GM23338 (cell line): ENCODE measurements around the gene C2orf72. TPM values are rescaled to one million over a fixed set of nuclear protein-coding genes. Genes with fewer than 3 reads are reported as not detected.
A peak's percentile ranks its signal among the peaks of the same experiment; 100 is the strongest.

Source experiments
- ATAC-seq: fragments of 200-7000 bp; cut with Tn5 transposase; 3 replicates; pipeline ENCODE4 v1.9.1; 2020
- DNase-seq: peaks from one replicate; pipeline ENCODE4 v3.0.0-alpha.2; 2015; ENCODE audit warnings: low spot score
- H2AFZ ChIP-seq: fragments of 200-600 bp; sonication (generic); 2 replicates; pipeline ENCODE4 v1.8.0; 2016; ENCODE audit warnings: antibody characterized with exemption, mild to moderate bottlenecking, moderate library complexity
- H3F3A ChIP-seq: fragments of 200-600 bp; sonication (generic); replicated peaks from 2 replicates; pipeline ENCODE4 v1.8.0; 2017; ENCODE audit warnings: antibody characterized with exemption, mixed run types, low read depth
- H3K27ac ChIP-seq: fragments of 200-600 bp; sonication (generic); 2 replicates; pipeline ENCODE4 v1.6.1; 2016; ENCODE audit warnings: low read depth
- H3K27me3 ChIP-seq: fragments of 200-600 bp; sonication (generic); 2 replicates; pipeline ENCODE4 v1.8.0; 2016; ENCODE audit warnings: mild to moderate bottlenecking, mixed run types, moderate library complexity; ENCODE audit not compliant: insufficient read depth
- H3K36me3 ChIP-seq: fragments of 200-600 bp; sonication (generic); 2 replicates; pipeline ENCODE4 v1.8.0; 2016; ENCODE audit warnings: mild to moderate bottlenecking; ENCODE audit not compliant: insufficient read depth
- H3K4me1 ChIP-seq: fragments of 200-600 bp; sonication (generic); 2 replicates; pipeline ENCODE4 v1.8.0; 2016; ENCODE audit warnings: mild to moderate bottlenecking, moderate library complexity; ENCODE audit not compliant: insufficient read depth
- H3K4me2 ChIP-seq: fragments of 200-600 bp; sonication (generic); 2 replicates; pipeline ENCODE4 v1.7.1; 2017; ENCODE audit warnings: mixed run types
- H3K4me3 ChIP-seq: fragments of 200-600 bp; sonication (generic); 2 replicates; pipeline ENCODE4 v1.6.1; 2016; ENCODE audit warnings: mixed run types
- H3K79me2 ChIP-seq: fragments of 200-600 bp; sonication (generic); replicated peaks from 2 replicates; pipeline ENCODE4 v1.8.0; 2017; ENCODE audit warnings: mild to moderate bottlenecking; ENCODE audit not compliant: insufficient read depth
- H3K9me2 ChIP-seq: fragments of 200-600 bp; sonication (generic); 2 replicates; pipeline ENCODE4 v1.8.0; 2017; ENCODE audit not compliant: insufficient read depth
- H4K20me1 ChIP-seq: fragments of 200-600 bp; sonication (generic); replicated peaks from 2 replicates; pipeline ENCODE4 v1.8.0; 2017; ENCODE audit warnings: mild to moderate bottlenecking; ENCODE audit not compliant: insufficient read depth
- H3K27ac Mint-ChIP-seq: 2 replicates; pipeline ENCODE4 v1.8.0; 2020; ENCODE audit warnings: inconsistent platforms, mild to moderate bottlenecking, moderate library complexity, mixed read lengths
- H3K27me3 Mint-ChIP-seq: 3 replicates; pipeline ENCODE4 v1.8.0; 2022; ENCODE audit warnings: low read depth, mild to moderate bottlenecking, moderate library complexity, mixed read lengths, inconsistent platforms; ENCODE audit not compliant: insufficient read depth, poor library complexity
- H3K36me3 Mint-ChIP-seq: 3 replicates; pipeline ENCODE4 v1.8.0; 2021; ENCODE audit warnings: low read depth, mild to moderate bottlenecking, inconsistent platforms, moderate library complexity, mixed read lengths
- H3K4me1 Mint-ChIP-seq: 3 replicates; pipeline ENCODE4 v1.8.0; 2020; ENCODE audit warnings: mild to moderate bottlenecking, inconsistent platforms, mixed read lengths
- H3K4me3 Mint-ChIP-seq: 3 replicates; pipeline ENCODE4 v1.8.0; 2021; ENCODE audit warnings: moderate library complexity, mild to moderate bottlenecking, inconsistent platforms, mixed read lengths
- H3K9me3 Mint-ChIP-seq: 3 replicates; pipeline ENCODE4 v1.8.0; 2020; ENCODE audit warnings: moderate library complexity, mild to moderate bottlenecking, inconsistent platforms, mixed read lengths
- CREB1 ChIP-seq: fragments of 250-450 bp; sonication (Bioruptor Pico); IDR thresholded peaks from 2 replicates; pipeline ENCODE4 v1.5.0; 2020; ENCODE audit warnings: low read depth, mild to moderate bottlenecking, moderate library complexity
- EZH2 ChIP-seq: fragments of 200-600 bp; sonication (generic); IDR thresholded peaks from one replicate; pipeline ENCODE4 v1.8.0; 2017; ENCODE audit warnings: antibody characterized with exemption, mild to moderate bottlenecking, low read depth; ENCODE audit not compliant: unreplicated experiment
- EZH2phosphoT487 ChIP-seq: fragments of 200-600 bp; sonication (generic); IDR thresholded peaks from one replicate; pipeline ENCODE4 v1.8.1; 2018; ENCODE audit warnings: antibody characterized with exemption; ENCODE audit not compliant: unreplicated experiment
- JUNB ChIP-seq: IDR thresholded peaks from one replicate; pipeline ENCODE4 v1.6.1; 2016; ENCODE audit warnings: antibody characterized with exemption; ENCODE audit not compliant: unreplicated experiment
- NANOG ChIP-seq: IDR thresholded peaks from 2 replicates; pipeline ENCODE4 v1.6.1; 2016; ENCODE audit warnings: antibody characterized with exemption, borderline replicate concordance
- POLR2AphosphoS5 ChIP-seq: IDR thresholded peaks from 2 replicates; pipeline ENCODE4 v1.6.1; 2016; ENCODE audit warnings: antibody characterized with exemption, low read depth
- STAT1 ChIP-seq: IDR thresholded peaks from one replicate; pipeline ENCODE4 v1.6.1; 2016; ENCODE audit warnings: antibody characterized with exemption; ENCODE audit not compliant: unreplicated experiment
- ZNF114 ChIP-seq: fragments of 250-450 bp; sonication (Bioruptor Pico); IDR thresholded peaks from 2 replicates; pipeline ENCODE4 v1.5.0; 2020; ENCODE audit warnings: mild to moderate bottlenecking, moderate library complexity
- ZNF331 ChIP-seq: fragments of 250-450 bp; sonication (Bioruptor Pico); IDR thresholded peaks from 2 replicates; pipeline ENCODE4 v1.5.0; 2020; ENCODE audit warnings: low read depth, mild to moderate bottlenecking, moderate library complexity
- polyA plus RNA-seq: library from polyadenylated mRNA; unstranded; fragments of >200 nt; fragmentation: Nextera tagmentation; extraction: Ambion mirVana; gene quantifications from 2 replicates; pipeline ENCODE4 v1.2.1, GENCODE V29; 2016
- total RNA-seq: library from RNA; depleted of rRNA; stranded (reverse); fragments of >200 nt; shearing (Covaris generic); gene quantifications from 2 replicates; pipeline ENCODE4 v1.2.3, GENCODE V29; 2014
- TF ChIP-seq, protein P1 (sequence below): fragments of 250-450 bp; sonication (Bioruptor Pico); IDR thresholded peaks from 2 replicates; pipeline ENCODE4 v1.5.0; 2020; ENCODE audit warnings: mild to moderate bottlenecking, moderate library complexity
- TF ChIP-seq, protein P2 (sequence below): IDR thresholded peaks from 2 replicates; pipeline ENCODE4 v1.6.1; 2016; ENCODE audit warnings: antibody characterized with exemption
- TF ChIP-seq, protein P3 (sequence below): IDR thresholded peaks from one replicate; pipeline ENCODE4 v1.6.1; 2018; ENCODE audit warnings: antibody characterized with exemption; ENCODE audit not compliant: unreplicated experiment
- TF ChIP-seq, protein P4 (sequence below), 2 experiments: fragments of 200-600 bp in 1 of 2; sonication (generic) in 1 of 2; conservative IDR thresholded peaks; 2 replicates each; pipeline versions ENCODE4 v1.5.1 to v1.6.1; 2016 to 2017; ENCODE audit warnings: antibody characterized with exemption in 2 of 2, low read depth in 2 of 2, mild to moderate bottlenecking in 2 of 2, moderate library complexity in 1 of 2

Gene C2orf72
- total and polyA plus RNA-seq, 2 experiments from 2014 or later = 0.37 to 1.4 TPM

DNA sequence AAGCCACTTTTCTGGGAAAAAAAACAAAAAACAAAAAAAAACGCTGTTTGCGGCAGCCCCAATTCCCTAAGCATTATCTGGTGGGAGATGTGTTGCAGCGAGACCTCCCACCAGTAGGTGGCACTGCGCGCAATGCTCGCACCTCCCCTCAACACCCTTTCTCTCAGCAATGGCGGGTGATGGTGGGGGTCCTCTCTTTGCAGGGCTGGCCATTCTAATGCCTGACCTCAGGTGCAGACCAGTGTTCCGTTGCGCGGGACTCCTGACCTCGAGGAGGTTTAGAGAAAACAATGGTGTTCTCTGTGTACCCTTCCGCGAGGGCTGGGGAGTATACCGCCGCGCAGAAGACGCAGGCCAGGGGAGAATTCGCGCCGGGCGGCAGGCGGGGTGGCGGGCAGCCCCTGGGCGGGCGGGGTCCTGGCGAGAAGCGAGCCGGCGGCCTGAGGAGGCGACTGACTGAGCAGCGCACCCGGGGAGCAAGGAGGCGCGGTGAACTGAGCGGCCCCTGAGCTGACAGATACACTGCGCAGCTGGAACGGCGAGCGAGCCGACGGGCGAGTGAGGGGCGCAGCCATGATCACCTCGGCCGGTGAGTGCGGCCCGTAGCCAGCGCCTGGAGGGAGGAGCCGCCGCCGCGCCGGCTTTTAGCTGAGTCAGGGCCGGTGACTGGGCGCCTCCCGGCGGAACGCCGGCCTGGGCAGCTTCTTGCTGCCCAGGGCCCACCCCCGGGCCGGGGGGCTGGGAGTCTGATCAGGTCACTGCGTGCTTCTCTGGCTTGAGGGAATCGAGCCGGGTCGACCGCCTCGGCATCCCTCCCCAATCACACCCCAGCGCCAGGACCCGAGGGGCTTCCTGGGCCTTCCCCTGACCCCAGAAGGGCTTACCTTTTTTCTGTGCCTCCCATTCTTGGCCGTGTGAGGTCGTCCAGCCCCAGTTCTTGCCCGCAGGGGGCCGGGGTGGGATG, 19.4 kb downstream of the C2orf72 start, which contains the start of gene PSMD1:
Gene PSMD1, plus strand, starts transcription at position 415 of the 964 bp plus-strand sequence. Its CDS starts 159 bp downstream, at position 574.
- Mint-ChIP-seq H3K27ac (peak within 1 kb of the TSS; percentile 100), H3K4me3 (peak within 1 kb of the TSS; percentile 93), H3K27me3 (peaks cover 17% of the 10 kb centered on the region), H3K9me3 (no peaks in the 10 kb centered on the region; the same call in 2 of the 3 replicates), H3K4me1 (peaks cover 23% of the 10 kb centered on the region), H3K36me3 (peaks cover 8% of the 10 kb centered on the region; the same call in 2 of the 3 replicates)
- Histone ChIP-seq H3K36me3 (peaks cover 2% of the 10 kb centered on the region; the same call in 1 of the 2 replicates), H3K79me2 (peaks cover 49% of the 10 kb centered on the region), H3K9me2 (no peaks in the 10 kb centered on the region), H3K4me1 (peaks cover 19% of the 10 kb centered on the region), H2AFZ (peak within 1 kb of the TSS; percentile 4; the same call in 1 of the 2 replicates), H3F3A (no peaks in the 10 kb centered on the region), H3K4me2 (peak within 1 kb of the TSS; percentile 97), H3K4me3 (peak within 1 kb of the TSS; percentile 97), H3K27ac (peak within 1 kb of the TSS; percentile 70), H3K27me3 (peaks cover 17% of the 10 kb centered on the region), H4K20me1 (peaks cover 39% of the 10 kb centered on the region)
- TF ChIP-seq, protein P1, sequence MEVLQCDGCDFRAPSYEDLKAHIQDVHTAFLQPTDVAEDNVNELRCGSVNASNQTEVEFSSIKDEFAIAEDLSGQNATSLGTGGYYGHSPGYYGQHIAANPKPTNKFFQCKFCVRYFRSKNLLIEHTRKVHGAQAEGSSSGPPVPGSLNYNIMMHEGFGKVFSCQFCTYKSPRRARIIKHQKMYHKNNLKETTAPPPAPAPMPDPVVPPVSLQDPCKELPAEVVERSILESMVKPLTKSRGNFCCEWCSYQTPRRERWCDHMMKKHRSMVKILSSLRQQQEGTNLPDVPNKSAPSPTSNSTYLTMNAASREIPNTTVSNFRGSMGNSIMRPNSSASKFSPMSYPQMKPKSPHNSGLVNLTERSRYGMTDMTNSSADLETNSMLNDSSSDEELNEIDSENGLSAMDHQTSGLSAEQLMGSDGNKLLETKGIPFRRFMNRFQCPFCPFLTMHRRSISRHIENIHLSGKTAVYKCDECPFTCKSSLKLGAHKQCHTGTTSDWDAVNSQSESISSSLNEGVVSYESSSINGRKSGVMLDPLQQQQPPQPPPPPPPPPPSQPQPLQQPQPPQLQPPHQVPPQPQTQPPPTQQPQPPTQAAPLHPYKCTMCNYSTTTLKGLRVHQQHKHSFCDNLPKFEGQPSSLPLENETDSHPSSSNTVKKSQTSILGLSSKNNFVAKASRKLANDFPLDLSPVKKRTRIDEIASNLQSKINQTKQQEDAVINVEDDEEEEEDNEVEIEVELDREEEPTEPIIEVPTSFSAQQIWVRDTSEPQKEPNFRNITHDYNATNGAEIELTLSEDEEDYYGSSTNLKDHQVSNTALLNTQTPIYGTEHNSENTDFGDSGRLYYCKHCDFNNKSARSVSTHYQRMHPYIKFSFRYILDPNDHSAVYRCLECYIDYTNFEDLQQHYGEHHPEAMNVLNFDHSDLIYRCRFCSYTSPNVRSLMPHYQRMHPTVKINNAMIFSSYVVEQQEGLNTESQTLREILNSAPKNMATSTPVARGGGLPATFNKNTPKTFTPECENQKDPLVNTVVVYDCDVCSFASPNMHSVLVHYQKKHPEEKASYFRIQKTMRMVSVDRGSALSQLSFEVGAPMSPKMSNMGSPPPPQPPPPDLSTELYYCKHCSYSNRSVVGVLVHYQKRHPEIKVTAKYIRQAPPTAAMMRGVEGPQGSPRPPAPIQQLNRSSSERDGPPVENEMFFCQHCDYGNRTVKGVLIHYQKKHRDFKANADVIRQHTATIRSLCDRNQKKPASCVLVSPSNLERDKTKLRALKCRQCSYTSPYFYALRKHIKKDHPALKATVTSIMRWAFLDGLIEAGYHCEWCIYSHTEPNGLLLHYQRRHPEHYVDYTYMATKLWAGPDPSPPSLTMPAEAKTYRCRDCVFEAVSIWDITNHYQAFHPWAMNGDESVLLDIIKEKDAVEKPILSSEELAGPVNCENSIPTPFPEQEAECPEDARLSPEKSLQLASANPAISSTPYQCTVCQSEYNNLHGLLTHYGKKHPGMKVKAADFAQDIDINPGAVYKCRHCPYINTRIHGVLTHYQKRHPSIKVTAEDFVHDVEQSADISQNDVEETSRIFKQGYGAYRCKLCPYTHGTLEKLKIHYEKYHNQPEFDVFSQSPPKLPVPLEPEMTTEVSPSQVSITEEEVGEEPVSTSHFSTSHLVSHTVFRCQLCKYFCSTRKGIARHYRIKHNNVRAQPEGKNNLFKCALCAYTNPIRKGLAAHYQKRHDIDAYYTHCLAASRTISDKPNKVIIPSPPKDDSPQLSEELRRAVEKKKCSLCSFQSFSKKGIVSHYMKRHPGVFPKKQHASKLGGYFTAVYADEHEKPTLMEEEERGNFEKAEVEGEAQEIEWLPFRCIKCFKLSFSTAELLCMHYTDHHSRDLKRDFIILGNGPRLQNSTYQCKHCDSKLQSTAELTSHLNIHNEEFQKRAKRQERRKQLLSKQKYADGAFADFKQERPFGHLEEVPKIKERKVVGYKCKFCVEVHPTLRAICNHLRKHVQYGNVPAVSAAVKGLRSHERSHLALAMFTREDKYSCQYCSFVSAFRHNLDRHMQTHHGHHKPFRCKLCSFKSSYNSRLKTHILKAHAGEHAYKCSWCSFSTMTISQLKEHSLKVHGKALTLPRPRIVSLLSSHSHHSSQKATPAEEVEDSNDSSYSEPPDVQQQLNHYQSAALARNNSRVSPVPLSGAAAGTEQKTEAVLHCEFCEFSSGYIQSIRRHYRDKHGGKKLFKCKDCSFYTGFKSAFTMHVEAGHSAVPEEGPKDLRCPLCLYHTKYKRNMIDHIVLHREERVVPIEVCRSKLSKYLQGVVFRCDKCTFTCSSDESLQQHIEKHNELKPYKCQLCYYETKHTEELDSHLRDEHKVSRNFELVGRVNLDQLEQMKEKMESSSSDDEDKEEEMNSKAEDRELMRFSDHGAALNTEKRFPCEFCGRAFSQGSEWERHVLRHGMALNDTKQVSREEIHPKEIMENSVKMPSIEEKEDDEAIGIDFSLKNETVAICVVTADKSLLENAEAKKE (CRISPR knock-in tag) = no peak
- peak; percentile 75 for TF ChIP-seq POLR2AphosphoS5
- no peak for TF ChIP-seq EZH2phosphoT487
- no peak for TF ChIP-seq NANOG
- peak; percentile 37; the same call in 1 of the 2 replicates for TF ChIP-seq CREB1 (CRISPR knock-in tag)
- TF ChIP-seq ZNF331 (CRISPR knock-in tag) = no peak
- no peak for TF ChIP-seq JUNB
- TF ChIP-seq, protein P2, sequence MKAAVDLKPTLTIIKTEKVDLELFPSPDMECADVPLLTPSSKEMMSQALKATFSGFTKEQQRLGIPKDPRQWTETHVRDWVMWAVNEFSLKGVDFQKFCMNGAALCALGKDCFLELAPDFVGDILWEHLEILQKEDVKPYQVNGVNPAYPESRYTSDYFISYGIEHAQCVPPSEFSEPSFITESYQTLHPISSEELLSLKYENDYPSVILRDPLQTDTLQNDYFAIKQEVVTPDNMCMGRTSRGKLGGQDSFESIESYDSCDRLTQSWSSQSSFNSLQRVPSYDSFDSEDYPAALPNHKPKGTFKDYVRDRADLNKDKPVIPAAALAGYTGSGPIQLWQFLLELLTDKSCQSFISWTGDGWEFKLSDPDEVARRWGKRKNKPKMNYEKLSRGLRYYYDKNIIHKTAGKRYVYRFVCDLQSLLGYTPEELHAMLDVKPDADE = no peak
- TF ChIP-seq STAT1 = no peak
- no peak for TF ChIP-seq ZNF114 (CRISPR knock-in tag)
- TF ChIP-seq, protein P3, sequence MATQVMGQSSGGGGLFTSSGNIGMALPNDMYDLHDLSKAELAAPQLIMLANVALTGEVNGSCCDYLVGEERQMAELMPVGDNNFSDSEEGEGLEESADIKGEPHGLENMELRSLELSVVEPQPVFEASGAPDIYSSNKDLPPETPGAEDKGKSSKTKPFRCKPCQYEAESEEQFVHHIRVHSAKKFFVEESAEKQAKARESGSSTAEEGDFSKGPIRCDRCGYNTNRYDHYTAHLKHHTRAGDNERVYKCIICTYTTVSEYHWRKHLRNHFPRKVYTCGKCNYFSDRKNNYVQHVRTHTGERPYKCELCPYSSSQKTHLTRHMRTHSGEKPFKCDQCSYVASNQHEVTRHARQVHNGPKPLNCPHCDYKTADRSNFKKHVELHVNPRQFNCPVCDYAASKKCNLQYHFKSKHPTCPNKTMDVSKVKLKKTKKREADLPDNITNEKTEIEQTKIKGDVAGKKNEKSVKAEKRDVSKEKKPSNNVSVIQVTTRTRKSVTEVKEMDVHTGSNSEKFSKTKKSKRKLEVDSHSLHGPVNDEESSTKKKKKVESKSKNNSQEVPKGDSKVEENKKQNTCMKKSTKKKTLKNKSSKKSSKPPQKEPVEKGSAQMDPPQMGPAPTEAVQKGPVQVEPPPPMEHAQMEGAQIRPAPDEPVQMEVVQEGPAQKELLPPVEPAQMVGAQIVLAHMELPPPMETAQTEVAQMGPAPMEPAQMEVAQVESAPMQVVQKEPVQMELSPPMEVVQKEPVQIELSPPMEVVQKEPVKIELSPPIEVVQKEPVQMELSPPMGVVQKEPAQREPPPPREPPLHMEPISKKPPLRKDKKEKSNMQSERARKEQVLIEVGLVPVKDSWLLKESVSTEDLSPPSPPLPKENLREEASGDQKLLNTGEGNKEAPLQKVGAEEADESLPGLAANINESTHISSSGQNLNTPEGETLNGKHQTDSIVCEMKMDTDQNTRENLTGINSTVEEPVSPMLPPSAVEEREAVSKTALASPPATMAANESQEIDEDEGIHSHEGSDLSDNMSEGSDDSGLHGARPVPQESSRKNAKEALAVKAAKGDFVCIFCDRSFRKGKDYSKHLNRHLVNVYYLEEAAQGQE = no peak
- no peak for TF ChIP-seq EZH2
- TF ChIP-seq, protein P4, sequence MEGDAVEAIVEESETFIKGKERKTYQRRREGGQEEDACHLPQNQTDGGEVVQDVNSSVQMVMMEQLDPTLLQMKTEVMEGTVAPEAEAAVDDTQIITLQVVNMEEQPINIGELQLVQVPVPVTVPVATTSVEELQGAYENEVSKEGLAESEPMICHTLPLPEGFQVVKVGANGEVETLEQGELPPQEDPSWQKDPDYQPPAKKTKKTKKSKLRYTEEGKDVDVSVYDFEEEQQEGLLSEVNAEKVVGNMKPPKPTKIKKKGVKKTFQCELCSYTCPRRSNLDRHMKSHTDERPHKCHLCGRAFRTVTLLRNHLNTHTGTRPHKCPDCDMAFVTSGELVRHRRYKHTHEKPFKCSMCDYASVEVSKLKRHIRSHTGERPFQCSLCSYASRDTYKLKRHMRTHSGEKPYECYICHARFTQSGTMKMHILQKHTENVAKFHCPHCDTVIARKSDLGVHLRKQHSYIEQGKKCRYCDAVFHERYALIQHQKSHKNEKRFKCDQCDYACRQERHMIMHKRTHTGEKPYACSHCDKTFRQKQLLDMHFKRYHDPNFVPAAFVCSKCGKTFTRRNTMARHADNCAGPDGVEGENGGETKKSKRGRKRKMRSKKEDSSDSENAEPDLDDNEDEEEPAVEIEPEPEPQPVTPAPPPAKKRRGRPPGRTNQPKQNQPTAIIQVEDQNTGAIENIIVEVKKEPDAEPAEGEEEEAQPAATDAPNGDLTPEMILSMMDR (conservative IDR thresholded peaks at IDR 0.05; ENCODE audit: low read depth in 2 of 2) = peak; percentile 95 to 96
- ATAC-seq (peak; percentile 78), DNase-seq (peak; percentile 93)
